B cell (primary cell): ENCODE measurements around the gene TSPAN16.
A peak's percentile ranks its signal among the peaks of the same experiment; 100 is the strongest.

Experiments used
- EZH2 ChIP-seq: IDR thresholded peaks from 2 replicates; pipeline ENCODE4 v1.6.1; 2012; ENCODE audit warnings: borderline replicate concordance, low read depth, mild to moderate bottlenecking, moderate library complexity, low read length; ENCODE audit not compliant: insufficient read depth, poor library complexity, severe bottlenecking
- TF ChIP-seq, protein P1 (sequence below): fragments of 200-600 bp; IDR thresholded peaks from one replicate; pipeline ENCODE4 v1.8.0; 2022; ENCODE audit warnings: antibody characterized with exemption, mild to moderate bottlenecking

DNA sequence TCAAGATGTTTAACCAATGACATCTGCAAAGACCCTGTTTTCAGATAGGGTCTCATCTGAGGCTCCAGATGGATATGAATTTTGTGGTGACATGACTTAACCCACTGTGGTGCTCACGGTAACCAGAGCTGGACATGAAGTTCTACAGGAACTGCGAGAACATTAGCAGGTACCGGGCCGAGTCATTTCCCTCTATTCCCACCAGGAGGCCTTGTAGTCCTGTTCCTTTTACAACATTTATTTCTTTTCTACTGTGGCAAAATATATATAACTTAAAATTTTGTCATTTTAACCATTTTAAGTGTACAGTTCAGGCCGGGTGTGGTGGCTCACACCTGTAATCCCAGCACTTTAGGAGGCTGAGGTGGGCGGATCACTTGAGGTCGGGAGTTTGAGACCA is 7.6 kb upstream of the TSPAN16 start:
- TF ChIP-seq, protein P1, sequence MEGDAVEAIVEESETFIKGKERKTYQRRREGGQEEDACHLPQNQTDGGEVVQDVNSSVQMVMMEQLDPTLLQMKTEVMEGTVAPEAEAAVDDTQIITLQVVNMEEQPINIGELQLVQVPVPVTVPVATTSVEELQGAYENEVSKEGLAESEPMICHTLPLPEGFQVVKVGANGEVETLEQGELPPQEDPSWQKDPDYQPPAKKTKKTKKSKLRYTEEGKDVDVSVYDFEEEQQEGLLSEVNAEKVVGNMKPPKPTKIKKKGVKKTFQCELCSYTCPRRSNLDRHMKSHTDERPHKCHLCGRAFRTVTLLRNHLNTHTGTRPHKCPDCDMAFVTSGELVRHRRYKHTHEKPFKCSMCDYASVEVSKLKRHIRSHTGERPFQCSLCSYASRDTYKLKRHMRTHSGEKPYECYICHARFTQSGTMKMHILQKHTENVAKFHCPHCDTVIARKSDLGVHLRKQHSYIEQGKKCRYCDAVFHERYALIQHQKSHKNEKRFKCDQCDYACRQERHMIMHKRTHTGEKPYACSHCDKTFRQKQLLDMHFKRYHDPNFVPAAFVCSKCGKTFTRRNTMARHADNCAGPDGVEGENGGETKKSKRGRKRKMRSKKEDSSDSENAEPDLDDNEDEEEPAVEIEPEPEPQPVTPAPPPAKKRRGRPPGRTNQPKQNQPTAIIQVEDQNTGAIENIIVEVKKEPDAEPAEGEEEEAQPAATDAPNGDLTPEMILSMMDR = peak; percentile 11
- TF ChIP-seq EZH2 = no peak
